ENCODE results near the gene DOLK.

Gene DOLK

DNA sequence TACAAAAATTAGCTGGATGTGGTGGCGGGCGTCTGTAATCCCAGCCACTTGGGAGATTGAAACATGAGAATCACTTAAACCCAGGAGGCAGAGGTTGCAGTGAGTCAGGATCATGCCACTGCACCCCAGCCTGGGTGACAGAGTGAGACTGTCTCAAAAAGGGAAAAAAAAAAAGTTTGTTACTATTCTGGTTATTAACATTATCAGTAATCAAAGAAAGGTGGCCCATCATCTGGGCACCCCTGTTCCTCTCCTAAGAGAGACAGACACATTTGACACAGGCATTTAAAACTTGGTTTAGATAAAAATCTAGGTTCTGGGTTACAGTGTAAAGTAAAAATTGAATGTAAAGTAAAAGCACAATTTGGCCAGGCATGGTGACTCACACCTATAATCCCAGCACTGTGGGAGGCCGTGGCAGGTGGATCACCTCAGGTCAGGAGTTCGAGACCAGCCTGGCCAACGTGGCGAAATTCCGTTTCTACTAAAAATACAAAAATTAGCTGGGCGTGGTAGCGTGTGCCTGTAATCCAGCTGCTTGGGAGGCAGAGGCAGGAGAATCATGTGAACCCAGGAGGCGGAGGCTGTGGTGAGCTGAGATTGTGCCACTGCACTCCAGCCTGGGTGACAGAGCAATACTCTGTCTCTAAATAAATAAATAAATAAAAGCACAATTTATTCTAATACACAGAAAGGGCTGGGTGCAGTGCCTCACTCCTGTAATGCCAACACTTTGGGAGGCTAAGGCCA lies 43.4 kb downstream of the DOLK start:
- no peak for DNase-seq

DNA sequence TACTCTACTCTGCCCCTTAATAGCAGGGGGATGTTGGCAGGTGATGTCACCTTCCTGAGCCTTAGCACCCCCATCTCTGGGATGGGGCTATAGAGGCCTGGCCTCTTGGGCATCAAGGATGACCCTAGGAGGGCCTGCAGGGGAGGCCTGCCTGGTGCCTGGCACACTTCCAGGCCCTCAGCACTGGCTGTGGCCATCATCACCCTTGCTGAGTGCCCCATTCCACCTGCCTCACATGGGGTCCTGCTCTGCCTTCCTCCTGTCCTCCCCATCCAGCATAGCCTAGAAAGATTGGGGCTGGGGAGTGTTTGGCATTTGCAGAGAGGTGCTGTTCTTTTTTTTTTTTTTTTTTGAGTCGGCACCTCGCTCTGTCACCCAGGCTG lies 44.3 kb downstream of the DOLK start:
- DNase-seq, result no peak

DNA sequence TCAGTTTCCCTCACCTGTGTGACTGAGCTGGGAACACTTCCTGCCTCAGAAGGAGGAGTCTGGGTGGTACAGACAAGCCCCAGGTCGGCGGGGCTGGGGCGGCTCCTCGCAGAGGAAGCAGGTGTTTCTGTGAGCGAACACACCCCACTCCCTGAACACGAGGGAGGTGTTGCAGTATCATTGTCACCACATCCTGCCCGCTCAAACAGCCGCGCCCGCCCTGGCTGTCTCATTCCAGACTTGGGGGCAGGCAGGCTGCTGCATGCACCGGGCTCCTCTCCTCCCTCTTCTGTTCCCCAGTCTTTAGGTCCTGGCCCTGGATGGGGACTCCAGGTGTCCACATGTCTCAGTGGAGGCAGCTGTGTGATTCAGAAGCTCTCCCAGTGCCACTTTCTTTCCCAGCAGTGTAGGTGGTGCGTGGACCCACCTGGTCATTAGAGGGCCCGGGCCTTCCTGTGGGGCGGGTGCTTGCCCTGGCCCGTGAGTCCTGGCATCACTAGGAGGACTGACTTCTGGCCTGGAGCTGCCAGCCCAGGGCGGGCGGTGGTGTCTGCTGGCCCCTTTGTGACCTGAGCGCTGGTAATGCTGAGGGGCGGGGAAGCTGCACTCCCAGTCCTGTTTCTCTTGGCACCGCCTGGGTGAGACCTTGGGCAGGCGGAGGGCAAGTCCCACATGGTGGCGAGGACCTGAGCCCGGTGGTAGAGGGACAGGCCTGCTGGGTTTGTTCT lies 44.9 kb downstream of the DOLK start:
- DNase-seq, result peak; percentile 55

DNA sequence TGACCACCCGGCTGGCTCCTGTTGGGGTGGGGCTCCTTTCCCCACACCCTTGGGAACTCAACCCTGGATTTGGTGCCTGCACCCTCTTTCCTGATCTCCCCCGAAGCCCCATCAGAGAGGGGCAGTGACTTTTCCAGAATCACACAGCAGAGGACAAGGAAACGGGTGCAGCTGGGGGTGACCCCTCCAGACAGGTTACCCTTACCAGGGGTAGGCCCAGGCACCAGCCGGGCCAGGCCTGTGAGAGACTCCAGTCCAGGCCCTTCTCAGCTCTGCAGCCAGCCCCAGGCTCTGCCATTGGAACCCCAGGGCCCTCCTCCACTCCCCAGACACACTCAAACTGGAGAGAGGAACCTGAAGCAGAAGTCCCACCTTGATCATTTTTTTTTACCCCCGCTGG lies 45.6 kb downstream of the DOLK start:
- DNase-seq, result no peak

DNA sequence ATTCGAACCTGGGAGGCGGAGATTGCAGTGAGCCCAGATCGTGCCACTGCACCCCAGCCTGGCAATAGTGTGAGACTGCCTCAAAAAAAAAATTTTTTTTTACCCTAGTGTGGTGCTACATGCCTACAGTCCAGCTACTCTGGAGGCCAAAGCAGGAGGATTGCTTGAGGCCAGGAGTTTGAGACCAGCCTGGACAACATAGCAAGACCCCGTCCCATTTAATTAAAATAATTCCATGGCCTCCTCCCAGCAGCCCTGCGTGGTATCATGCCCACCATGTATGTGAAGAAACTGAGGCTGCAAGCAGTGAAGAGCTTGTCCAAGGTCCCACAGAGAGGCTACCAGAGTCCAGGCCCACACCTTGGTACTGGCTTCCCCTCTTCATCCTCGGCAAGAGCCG lies 46.0 kb downstream of the DOLK start:
- DNase-seq, result no peak

DNA sequence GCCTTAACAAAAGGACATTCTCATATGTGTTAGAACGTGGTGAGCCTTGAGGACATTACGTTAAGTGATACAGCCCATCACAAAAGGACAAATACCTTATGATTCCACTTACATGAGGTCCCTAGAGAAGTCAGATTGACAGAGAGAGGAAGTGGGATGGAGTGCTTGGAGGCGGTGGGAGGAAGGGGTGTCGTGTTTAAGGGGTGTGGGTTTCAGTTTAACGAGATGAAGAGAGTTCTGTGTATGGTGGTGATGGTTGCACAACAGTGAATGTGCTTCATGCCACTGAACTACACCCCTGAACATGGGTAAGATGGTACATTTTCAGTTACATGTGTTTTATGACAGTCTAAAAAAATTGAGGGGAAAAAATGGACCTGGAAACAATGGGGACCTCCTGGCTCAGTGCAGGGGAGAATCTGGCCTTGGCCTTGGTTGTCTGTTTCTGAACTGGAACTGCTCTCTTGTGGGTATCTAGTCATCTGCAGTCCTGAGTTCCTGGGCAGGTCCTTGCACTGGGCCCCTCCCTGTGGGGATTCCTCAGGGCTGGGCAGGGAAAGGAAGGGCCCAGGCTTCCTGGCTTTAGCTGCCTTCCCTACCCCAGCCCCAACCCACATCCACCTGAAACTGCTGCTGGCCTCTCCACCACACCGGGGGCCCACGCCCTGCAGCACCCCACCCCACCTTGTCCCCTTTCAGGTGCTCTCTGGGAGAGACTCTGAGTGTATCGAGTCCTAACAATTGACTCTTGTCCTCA lies 47.7 kb downstream of the DOLK start:
- peak; percentile 55 for DNase-seq

DNA sequence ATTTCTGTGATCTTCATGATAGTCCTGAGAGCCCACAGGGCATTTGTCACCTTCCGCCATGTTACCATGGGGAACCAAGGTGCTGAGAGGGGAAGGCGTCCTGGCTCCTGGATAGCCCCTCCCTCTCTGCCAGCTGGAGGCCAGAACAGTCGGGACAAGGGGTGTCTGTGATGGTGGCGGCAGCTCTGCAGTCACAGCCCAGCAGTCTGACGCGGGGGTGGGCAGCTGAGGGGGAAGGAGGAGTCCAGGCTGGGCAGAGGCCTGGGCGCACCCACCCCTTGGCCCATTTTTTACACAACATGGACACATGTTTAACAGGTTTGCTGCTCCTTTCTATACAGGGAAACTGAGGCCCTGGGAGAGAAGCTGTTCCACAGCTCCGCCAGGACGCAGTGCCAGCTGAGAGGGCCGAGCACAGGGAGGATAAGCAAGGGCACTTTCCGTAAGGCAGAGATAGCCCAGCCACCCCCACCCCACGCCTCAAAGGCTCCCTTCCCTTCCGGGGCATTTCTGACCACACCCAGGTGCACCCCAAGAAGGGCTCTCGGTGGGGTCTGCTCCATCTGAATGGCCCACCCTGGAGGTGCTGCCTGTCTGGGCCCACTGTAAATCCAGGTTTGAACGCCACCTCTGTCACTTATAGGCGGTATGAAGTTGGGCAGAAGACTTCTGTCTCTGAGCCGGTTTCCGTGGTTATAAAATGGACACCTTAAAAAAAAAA lies 48.4 kb downstream of the DOLK start:
- no peak for DNase-seq

DNA sequence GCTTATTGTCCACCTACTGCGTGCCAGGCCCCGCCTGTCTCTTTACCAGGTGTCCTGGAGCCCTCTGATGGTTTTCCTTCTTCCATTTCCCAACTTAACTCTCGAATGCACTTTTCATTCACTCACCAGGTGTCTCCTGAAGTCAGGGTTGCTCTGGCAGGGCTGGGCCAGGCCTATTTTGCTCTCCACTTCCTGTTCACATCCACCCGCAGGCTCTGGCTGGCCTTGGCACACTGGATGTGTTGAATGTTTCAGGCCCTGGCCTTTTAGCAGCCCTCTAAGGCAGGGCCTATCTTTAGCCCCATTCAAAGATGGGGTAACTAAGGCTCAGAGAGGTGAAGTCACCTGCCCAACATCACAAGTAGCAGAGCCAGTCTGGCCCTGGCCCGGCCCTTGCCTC lies 49.0 kb downstream of the DOLK start:
- DNase-seq, result no peak

DNA sequence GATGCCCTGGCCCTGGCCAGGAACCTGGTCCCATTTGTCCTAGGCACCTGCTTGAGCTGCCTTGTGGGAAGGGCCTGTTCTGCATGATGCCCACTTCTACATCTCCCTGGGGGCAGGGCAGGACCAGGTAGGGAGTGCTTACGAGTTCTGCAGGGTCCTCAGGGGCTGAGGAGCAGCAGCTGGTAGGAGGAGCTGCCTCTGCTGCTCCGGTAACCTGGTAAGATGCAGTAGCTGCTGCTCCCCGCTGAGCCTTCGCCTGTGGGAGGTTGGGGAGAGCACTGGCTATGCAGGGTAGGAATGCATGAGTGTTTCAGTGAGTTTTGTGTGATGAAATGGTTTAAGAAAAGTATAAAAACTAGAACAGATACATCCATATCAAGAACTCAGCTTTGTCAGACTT lies 51.8 kb downstream of the DOLK start:
- no peak for DNase-seq
